RWPE1 (cell line): ENCODE measurements around the gene CTIF.

Experiments used
- CTCF ChIA-PET: fragments of 350-600 bp; sonication (Branson Sonifier 250); formaldehyde crosslinking; extraction: SDS; loops from one replicate; lab custom pipeline; 2021; lab: Yijun Ruan, JAX
- POLR2A ChIA-PET: fragments of 400-600 bp; formaldehyde crosslinking; extraction: SDS; loops from one replicate; lab custom pipeline; 2020; ENCODE audit warnings: antibody characterized with exemption; ENCODE audit not compliant: low non-redundant PET; lab: Yijun Ruan, JAX
- DNase-seq: peaks from one replicate; pipeline ENCODE4 v3.0.0; 2012; ENCODE audit warnings: low spot score
- H3K27ac ChIP-seq: fragments of 450-650 bp; 2 replicates; pipeline ENCODE4 v1.5.1; 2017
- TF ChIP-seq, protein P1 (sequence below): fragments of 450-650 bp; conservative IDR thresholded peaks from 2 replicates; pipeline ENCODE4 v1.5.1; 2017; ENCODE audit warnings: low read depth, mild to moderate bottlenecking

Gene CTIF

DNA sequence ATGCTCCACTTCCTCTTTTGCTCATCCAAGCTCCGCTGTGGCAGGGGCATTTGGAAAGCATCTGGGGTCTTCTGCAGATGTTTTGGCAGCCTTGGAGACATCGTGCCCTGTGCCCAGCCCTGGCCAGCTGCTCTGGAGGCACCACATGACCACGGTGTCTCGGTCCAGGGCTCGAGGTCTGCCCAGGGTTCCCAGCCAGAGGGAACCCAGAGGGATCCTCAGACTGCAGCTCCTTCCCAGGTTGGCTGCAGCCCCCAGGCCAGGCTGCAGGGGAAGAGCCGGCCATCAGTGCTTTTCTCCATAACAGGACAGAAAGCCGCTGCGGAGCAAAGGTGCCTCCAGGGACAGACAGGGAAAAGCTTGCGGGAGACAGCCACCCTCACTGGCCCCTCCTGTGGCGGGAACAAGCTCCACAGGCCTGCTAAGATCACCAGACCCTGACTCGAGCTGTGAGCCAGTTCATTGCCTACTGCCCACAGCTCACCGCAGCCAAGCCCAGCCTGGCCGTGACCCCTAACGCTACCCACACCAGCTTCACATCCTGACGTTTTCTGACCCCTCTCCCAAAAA lies 337.2 kb downstream of the CTIF start:
- ChIA-PET CTCF (no interaction called here), POLR2A (interaction anchor here (0.6 kb wide), 1 partner anchor 71 kb away, joined by 5 read pairs; no protein-coding TSS in a partner anchor)
- H3K27ac ChIP-seq = peak overlapping the region; percentile 15
- TF ChIP-seq, protein P1, sequence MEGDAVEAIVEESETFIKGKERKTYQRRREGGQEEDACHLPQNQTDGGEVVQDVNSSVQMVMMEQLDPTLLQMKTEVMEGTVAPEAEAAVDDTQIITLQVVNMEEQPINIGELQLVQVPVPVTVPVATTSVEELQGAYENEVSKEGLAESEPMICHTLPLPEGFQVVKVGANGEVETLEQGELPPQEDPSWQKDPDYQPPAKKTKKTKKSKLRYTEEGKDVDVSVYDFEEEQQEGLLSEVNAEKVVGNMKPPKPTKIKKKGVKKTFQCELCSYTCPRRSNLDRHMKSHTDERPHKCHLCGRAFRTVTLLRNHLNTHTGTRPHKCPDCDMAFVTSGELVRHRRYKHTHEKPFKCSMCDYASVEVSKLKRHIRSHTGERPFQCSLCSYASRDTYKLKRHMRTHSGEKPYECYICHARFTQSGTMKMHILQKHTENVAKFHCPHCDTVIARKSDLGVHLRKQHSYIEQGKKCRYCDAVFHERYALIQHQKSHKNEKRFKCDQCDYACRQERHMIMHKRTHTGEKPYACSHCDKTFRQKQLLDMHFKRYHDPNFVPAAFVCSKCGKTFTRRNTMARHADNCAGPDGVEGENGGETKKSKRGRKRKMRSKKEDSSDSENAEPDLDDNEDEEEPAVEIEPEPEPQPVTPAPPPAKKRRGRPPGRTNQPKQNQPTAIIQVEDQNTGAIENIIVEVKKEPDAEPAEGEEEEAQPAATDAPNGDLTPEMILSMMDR = no peak
- DNase-seq = no peak

DNA sequence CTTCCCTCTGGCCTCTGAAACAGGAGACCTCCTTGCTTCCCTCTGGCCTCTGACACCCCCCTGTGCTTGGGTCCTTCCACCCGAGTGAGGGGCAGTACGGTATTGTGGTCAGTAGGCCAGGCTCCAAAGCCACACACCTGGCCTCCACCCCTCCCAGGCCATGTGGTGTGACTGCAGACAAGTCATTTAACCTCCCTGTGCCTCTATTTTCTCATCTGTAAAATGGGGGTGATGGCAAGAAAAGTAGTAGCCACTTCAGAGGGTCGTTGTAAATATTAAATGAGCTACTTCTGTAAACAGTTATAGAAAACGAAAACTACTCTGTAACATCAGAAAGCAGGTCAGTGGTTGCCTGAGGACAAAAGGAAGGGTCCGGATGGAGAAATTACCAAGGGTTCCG lies 337.8 kb downstream of the CTIF start:
- no peak overlapping the region for H3K27ac ChIP-seq
- no peak for DNase-seq
- CTCF ChIA-PET = no interaction called here
- POLR2A ChIA-PET = interaction anchor here (0.6 kb wide), 1 partner anchor 71 kb away, joined by 5 read pairs; no protein-coding TSS in a partner anchor
- TF ChIP-seq, protein P1 = no peak

DNA sequence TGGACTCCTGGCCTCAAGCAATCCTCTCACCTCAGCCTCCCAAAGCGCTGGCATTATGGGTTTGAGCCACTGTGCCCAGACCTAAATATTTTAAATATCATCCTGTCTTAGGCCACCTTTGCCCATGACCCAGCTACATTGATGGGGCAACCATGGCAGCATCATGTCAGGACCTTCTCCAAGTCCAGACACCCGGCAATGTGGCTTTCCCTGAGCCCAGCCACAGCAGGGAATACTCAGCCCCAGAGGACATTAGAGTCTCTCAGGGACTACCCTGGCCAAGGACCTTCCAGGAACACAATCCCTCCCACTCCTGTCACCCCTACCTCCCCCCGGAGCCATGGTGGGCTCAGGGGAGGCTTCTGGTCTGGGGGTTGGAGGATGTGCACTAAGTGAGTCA lies 339.1 kb downstream of the CTIF start:
- TF ChIP-seq, protein P1 = no peak
- H3K27ac ChIP-seq = no peak overlapping the region
- POLR2A ChIA-PET = interaction anchor here (0.6 kb wide), 1 partner anchor 75 kb away, joined by 3 read pairs; no protein-coding TSS in a partner anchor

DNA sequence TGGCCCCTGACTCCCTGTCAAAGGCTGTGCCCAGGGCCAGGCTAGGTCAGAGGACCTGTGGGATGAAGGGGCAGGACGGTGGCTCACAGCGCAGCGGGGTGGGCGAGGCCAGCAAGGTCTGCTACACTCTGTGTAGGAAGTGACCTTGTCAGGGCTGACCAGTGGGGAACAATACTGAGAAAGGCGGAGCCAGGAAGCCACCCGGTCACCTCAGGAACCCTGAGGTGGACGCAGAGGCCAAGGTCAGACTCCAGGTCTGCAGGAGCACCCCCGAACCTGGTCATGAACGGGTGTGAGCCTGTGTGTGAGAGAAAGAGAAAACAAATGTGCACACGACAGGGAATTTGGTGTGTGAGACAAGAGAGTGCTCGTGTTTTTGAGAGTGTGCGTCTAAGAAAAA lies 339.6 kb downstream of the CTIF start:
- TF ChIP-seq, protein P1 = no peak
- CTCF ChIA-PET = no interaction called here
- POLR2A ChIA-PET = interaction anchor here (0.6 kb wide), 1 partner anchor 74 kb away, joined by 3 read pairs; no protein-coding TSS in a partner anchor
- H3K27ac ChIP-seq = no peak overlapping the region
- DNase-seq = no peak

More for the DNA sequence above, 339.1 kb downstream of the CTIF start:
- DNase-seq = no peak
- CTCF ChIA-PET = no interaction called here

DNA sequence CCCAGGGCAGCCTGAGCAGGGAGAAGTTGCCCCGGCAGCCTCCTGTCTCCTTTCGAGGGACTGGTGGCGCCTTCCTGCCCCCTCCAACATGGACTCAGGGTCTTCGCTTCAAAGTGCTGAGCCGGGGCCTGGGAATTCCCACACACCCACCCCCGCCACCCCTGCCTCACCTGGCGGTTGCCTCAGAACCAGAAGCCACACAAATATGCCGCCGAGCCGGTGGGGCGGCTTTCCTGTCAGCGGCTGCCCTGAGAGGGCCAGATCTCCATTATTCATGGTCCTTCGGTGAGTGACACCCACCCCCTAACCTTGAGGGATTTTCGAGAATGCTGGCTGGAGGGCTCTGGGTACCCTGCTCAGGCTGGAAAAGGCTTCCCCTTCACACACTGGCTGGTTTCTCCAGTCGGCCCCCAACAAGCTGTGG lies 340.2 kb downstream of the CTIF start:
- POLR2A ChIA-PET = no interaction called here
- CTCF ChIA-PET = no interaction called here
- no peak overlapping the region for H3K27ac ChIP-seq
- TF ChIP-seq, protein P1 = no peak
- DNase-seq = peak; percentile 5

DNA sequence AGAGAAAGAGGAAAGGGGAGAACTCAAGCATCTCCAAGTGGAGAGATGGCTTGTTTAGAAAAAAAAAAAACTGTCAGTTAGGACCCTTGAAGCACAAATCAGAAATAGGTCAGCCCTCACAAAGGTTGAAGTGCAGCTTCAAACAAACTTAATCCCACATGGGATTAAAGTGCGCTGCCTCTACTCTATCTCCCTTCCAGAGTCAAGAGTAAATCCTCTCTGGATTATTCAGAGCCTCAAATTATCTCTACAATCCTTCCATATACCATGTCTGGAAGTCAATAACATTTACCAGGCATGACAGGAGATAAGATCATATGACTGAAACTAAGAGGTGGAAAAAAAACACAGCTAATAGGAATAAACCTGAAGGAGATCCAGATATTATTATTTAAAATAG lies 342.1 kb downstream of the CTIF start:
- TF ChIP-seq, protein P1 = no peak
- CTCF ChIA-PET = no interaction called here
- H3K27ac ChIP-seq = no peak overlapping the region
- POLR2A ChIA-PET = no interaction called here
- DNase-seq = no peak
